ENCODE data around the gene FAM118A.
A peak's percentile ranks its signal among the peaks of the same experiment; 100 is the strongest.
"Not testable (repeated sequence)": the region's sequence is repeated elsewhere in the genome, so short reads cannot be mapped to it uniquely, and the experiment has no call there.

Gene FAM118A

GRCh38 chr22:45291061-45291930, 18.4 kb upstream of the FAM118A start:
- no peak for TF ChIP-seq Cebpa-rat (IDR thresholded peaks at IDR 0.05)
- H3K9ac ChIP-seq: peak overlapping the region in 9 of 11 experiments; percentile 19 to 74 (median 37); a peak in 14 of 22 replicates
- H3K27ac ChIP-seq: peak overlapping the region; percentile 48 to 95 (median 92)
- no peaks in the 10 kb centered on the region for H3K36me3 ChIP-seq
- peaks cover 64 to 100% (median 97%) of the 10 kb centered on the region in 10 experiments for H3K4me1 ChIP-seq
- H4K20me1 ChIP-seq: no peaks in the 10 kb centered on the region
- no peak overlapping the region for H3K4me3 ChIP-seq
- peaks cover 0 to 14% (median 0%) of the 10 kb centered on the region in 11 experiments; a peak in 2 of 22 replicates for H3K9me3 ChIP-seq (replicated peaks in 1 of 11)
- no peaks in the 10 kb centered on the region for H3K27me3 ChIP-seq
- H3K4me2 ChIP-seq: peak overlapping the region; percentile 63 to 90 (median 80)

- Histone ChIP-seq H3K36me3 (no peaks in the 10 kb centered on the region), H3K9ac (peak overlapping the region in 9 of 11 experiments; percentile 19 to 74 (median 37); a peak in 14 of 22 replicates), H3K9me3 (replicated peaks in 1 of 11) (peaks cover 0 to 14% (median 0%) of the 10 kb centered on the region in 11 experiments; a peak in 2 of 22 replicates), H3K4me3 (no peak overlapping the region), H3K27ac (peak overlapping the region; percentile 48 to 95 (median 92)), H3K27me3 (no peaks in the 10 kb centered on the region), H3K4me1 (peaks cover 68 to 100% (median 97%) of the 10 kb centered on the region in 10 experiments), H3K4me2 (peak overlapping the region; percentile 63 to 90 (median 80)), H4K20me1 (no peaks in the 10 kb centered on the region)
- TF ChIP-seq Cebpa-rat (IDR thresholded peaks at IDR 0.05): no peak
Measured at GRCh38 chr22:45291931-45292290, 17.8 kb upstream of the FAM118A start.

GRCh38 chr22:45292731-45293442, 16.8 kb upstream of the FAM118A start:
- Histone ChIP-seq H3K27me3 (no peaks in the 10 kb centered on the region), H3K9ac (peak overlapping the region in 10 of 11 experiments; percentile 16 to 74 (median 42); a peak in 15 of 22 replicates), H3K36me3 (no peaks in the 10 kb centered on the region), H3K9me3 (replicated peaks in 1 of 11) (peaks cover 0 to 14% (median 0%) of the 10 kb centered on the region in 11 experiments; a peak in 2 of 22 replicates), H3K27ac (peak overlapping the region; percentile 34 to 95 (median 92); a peak in 21 of 22 replicates), H3K4me2 (peak overlapping the region; percentile 63 to 90 (median 80)), H4K20me1 (no peaks in the 10 kb centered on the region), H3K4me1 (peaks cover 66 to 100% (median 96%) of the 10 kb centered on the region in 10 experiments), H3K4me3 (peak overlapping the region in 4 of 10 experiments; percentile 20 to 61 (median 48); a peak in 8 of 20 replicates)
- TF ChIP-seq Cebpa-rat (IDR thresholded peaks at IDR 0.05): no peak

GRCh38 chr22:45294030-45294429, 15.7 kb upstream of the FAM118A start:
- peak overlapping the region in 9 of 11 experiments; percentile 74 to 90 (median 81); a peak in 15 of 22 replicates for H3K4me2 ChIP-seq
- H3K27me3 ChIP-seq: no peaks in the 10 kb centered on the region
- no peaks in the 10 kb centered on the region for H3K36me3 ChIP-seq
- peaks cover 55 to 100% (median 92%) of the 10 kb centered on the region in 10 experiments for H3K4me1 ChIP-seq
- no peak for TF ChIP-seq Cebpa-rat (IDR thresholded peaks at IDR 0.05)
- H4K20me1 ChIP-seq: no peaks in the 10 kb centered on the region
- H3K9me3 ChIP-seq (replicated peaks in 1 of 11): peaks cover 0 to 10% (median 0%) of the 10 kb centered on the region in 11 experiments; a peak in 2 of 22 replicates
- peak overlapping the region in 4 of 11 experiments; percentile 59 to 74 (median 67); a peak in 5 of 22 replicates for H3K9ac ChIP-seq
- H3K4me3 ChIP-seq: peak overlapping the region in 3 of 10 experiments; percentile 47 to 61 (median 48); a peak in 4 of 20 replicates
- peak overlapping the region in 8 of 11 experiments; percentile 37 to 95 (median 94); a peak in 17 of 22 replicates for H3K27ac ChIP-seq

GRCh38 chr22:45295004-45295403, 14.7 kb upstream of the FAM118A start:
- not testable (repeated sequence) for H3K27me3 ChIP-seq; H3K36me3 ChIP-seq; H3K9me3 ChIP-seq (replicated peaks in 1 of 11); H4K20me1 ChIP-seq; H3K4me3 ChIP-seq
- Histone ChIP-seq H3K9ac (peak overlapping the region in 5 of 11 experiments; percentile 13 to 63 (median 63); a peak in 4 of 22 replicates), H3K4me2 (peak overlapping the region in 6 of 11 experiments; percentile 77 to 87 (median 84); a peak in 12 of 22 replicates), H3K4me1 (peaks cover 52 to 99% (median 88%) of the 10 kb centered on the region in 10 experiments), H3K27ac (peak overlapping the region in 7 of 11 experiments; percentile 74 to 94 (median 82); a peak in 13 of 22 replicates)

- no peaks in the 10 kb centered on the region for H4K20me1 ChIP-seq
- H3K4me3 ChIP-seq: peak overlapping the region in 2 of 10 experiments; percentile 28 to 31; a peak in 2 of 20 replicates
- peak overlapping the region in 8 of 11 experiments; percentile 5 to 70 (median 61); a peak in 11 of 22 replicates for H3K9ac ChIP-seq
- H3K27ac ChIP-seq: peak overlapping the region in 9 of 11 experiments; percentile 60 to 94 (median 76); a peak in 16 of 22 replicates
- H3K36me3 ChIP-seq: no peaks in the 10 kb centered on the region
- H3K4me2 ChIP-seq: peak overlapping the region; percentile 64 to 87 (median 83); a peak in 19 of 22 replicates
- H3K27me3 ChIP-seq: no peaks in the 10 kb centered on the region
- no peak for TF ChIP-seq Cebpa-rat (IDR thresholded peaks at IDR 0.05)
- peaks cover 52 to 99% (median 83%) of the 10 kb centered on the region in 10 experiments for H3K4me1 ChIP-seq
- peaks cover 0 to 8% (median 0%) of the 10 kb centered on the region in 11 experiments; a peak in 2 of 22 replicates for H3K9me3 ChIP-seq (replicated peaks in 1 of 11)
Measured at GRCh38 chr22:45295492-45295891, 14.2 kb upstream of the FAM118A start.

- TF ChIP-seq Cebpa-rat (IDR thresholded peaks at IDR 0.05): peak in 4 of 11 experiments; percentile 31 to 63 (median 56); a peak in 5 of 22 replicates
- H3K9ac ChIP-seq: peak overlapping the region; percentile 5 to 70 (median 58); a peak in 17 of 22 replicates
- H3K4me1 ChIP-seq: peaks cover 39 to 99% (median 75%) of the 10 kb centered on the region in 10 experiments
- no peaks in the 10 kb centered on the region for H3K36me3 ChIP-seq
- peak overlapping the region; percentile 14 to 94 (median 76); a peak in 20 of 22 replicates for H3K27ac ChIP-seq
- no peaks in the 10 kb centered on the region for H4K20me1 ChIP-seq
- peak overlapping the region; percentile 64 to 87 (median 83) for H3K4me2 ChIP-seq
- peak overlapping the region in 5 of 10 experiments; percentile 28 to 51 (median 31); a peak in 7 of 20 replicates for H3K4me3 ChIP-seq
- no peaks in the 10 kb centered on the region for H3K27me3 ChIP-seq
- peaks cover 0 to 8% (median 0%) of the 10 kb centered on the region in 11 experiments; a peak in 2 of 22 replicates for H3K9me3 ChIP-seq (replicated peaks in 1 of 11)
Measured at GRCh38 chr22:45296628-45297297, 13.0 kb upstream of the FAM118A start.

Measured in BLaER1 treated with 17β-estradiol and CSF1 and Interleukin-3, amounts not matched to agents 10 nM and 100 nM (cell line).